M059J (cell line): ENCODE data around the gene HOXA10. TPM values are rescaled to one million over a fixed set of nuclear protein-coding genes. Genes with fewer than 3 reads are reported as not detected.

Source experiments
- DNase-seq: peaks from one replicate; pipeline ENCODE4 v3.0.0-alpha.2; 2012; ENCODE audit warnings: low read depth
- total RNA-seq: library from RNA; depleted of rRNA; stranded (reverse); fragments of >200 nt; shearing (Covaris generic); gene quantifications from 2 replicates; pipeline ENCODE4 v1.2.3, GENCODE V29; 2014

Gene HOXA10
- total RNA-seq, 1 experiment from 2014 or later: 16.7 TPM

GRCh38 chr7:27203964-27204594 lies 30.0 kb upstream of the HOXA10 start:
- no peak for DNase-seq

- no peak for DNase-seq
Observed at GRCh38 chr7:27203365-27203953, 29.3 kb upstream of the HOXA10 start.

DNA sequence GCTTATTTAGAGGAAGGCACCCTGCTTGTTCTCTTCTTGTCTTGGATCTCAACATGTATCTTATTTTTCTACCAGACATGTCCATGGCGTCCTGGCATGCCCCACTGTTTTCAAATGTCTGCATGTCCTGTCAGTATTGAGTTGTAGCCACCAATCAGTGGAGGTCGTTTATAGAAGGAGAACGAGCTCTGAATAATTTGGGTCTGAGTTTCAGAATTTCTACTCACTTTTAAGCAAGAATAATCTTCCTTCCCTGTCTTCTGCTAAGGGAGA lies 28.7 kb upstream of the HOXA10 start:
- DNase-seq: no peak

DNA sequence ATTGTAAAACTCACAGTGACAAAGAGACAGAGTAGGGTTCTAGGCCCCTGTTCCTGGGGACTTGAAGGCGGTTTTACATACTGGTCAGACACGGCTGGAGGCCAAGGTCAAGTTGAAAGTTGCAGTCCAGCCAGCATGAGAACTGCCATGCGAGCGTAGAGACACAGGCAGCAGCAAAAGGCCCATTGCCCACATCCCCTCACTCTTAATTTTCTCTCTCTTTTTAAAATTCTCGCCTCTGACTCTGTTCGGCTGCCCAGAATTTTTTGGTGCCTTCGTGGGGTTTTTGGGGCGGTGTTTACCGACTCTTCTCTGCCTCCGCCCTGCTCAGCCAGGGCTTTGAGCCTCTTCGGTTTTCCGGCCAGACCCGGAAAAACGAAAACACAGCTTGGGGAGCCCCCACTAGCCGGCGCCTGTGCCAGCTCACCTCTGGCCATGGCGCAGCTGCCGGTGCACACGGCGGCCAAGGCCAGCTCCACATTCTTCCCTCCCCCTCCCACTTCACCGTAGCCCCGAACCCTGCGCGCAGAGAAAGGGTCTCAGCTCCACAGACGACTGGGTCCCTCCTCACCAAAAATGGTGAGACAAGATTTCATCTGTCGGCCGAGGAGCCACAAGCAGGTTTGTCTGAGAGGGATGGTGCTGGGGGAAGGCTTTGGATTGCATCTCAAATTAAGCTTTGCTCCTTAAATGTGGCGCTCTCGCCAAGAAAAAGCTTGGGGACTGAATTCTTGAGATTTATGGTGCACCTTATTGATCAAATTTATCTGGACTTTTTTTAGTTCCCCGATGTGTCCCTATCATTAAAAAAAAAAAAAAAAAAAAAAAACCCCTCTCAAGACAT lies 28.1 kb upstream of the HOXA10 start:
- no peak for DNase-seq

DNA sequence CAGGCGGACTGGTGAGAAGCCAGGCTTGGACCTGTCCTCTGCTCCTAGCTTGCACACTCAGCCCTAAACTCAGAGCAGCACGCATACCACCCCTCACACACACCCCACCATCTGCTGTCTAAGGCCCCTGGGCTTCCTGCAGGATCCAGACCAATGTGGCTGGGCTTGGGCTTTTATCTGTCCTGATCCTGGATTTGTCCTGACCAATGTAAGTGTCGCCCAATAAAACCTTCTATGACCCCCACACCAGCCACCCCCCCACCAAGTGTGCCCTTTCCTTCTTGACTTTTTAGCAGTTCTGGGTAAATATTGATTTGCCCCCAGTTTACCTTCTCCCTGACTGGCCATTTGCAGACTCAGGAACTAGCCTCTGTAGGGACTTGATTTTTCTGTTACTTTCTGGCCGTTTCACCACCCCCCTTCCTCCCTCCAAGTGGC lies 27.5 kb upstream of the HOXA10 start:
- no peak for DNase-seq

- DNase-seq: no peak
Observed at GRCh38 chr7:27200761-27201579, 26.9 kb upstream of the HOXA10 start.

DNA sequence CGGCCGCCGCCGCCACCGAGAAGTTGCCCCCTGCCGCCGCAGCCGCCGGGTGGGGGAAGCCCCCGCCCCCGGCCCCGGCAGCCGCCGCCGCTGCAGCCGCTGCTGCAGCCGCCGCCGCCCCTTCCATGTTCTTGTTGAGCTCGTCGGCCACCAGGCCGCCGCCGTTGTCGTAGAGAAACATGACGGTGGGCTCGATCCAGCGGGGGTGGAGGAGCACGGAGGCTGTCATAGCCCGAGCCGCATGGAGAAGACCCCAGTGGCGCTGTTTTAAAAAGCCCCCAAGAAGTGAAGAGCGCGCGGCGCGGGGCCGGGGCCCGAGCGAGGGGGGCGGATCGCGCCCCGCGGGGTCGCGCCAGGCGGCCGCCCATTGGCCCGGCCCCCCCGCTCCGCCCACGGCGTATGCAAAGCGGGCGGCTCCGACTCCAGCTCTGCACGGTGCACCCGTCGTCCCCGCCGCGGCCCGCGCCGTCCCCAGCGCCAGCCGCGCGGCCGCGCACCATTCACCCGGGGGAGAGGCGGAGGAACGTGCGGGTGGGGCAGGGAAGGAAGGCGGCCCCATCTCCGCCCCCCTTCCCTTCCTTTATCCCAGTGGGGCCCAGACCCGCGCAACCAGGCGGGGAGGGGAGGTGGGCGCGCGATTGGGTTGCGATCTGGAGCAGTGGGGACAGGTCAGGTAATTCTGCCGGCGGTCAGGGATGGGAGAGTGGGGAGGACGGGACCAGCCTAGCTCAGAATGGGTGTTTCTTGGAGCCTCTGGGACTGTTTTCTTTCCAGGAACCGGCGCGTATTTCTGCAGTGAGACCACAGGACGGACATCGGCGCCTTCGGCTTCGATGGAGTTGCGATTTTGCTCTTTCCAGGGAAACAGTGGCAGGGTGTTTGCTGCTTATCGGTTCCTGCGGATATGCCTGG lies 26.0 kb upstream of the HOXA10 start, which contains the start of gene HOXA13:
HOXA13 (minus strand) TSS at position 243 of the 912 bp plus-strand sequence; CDS start at position 229, 14 bp downstream.
- peak; percentile 75 for DNase-seq

DNA sequence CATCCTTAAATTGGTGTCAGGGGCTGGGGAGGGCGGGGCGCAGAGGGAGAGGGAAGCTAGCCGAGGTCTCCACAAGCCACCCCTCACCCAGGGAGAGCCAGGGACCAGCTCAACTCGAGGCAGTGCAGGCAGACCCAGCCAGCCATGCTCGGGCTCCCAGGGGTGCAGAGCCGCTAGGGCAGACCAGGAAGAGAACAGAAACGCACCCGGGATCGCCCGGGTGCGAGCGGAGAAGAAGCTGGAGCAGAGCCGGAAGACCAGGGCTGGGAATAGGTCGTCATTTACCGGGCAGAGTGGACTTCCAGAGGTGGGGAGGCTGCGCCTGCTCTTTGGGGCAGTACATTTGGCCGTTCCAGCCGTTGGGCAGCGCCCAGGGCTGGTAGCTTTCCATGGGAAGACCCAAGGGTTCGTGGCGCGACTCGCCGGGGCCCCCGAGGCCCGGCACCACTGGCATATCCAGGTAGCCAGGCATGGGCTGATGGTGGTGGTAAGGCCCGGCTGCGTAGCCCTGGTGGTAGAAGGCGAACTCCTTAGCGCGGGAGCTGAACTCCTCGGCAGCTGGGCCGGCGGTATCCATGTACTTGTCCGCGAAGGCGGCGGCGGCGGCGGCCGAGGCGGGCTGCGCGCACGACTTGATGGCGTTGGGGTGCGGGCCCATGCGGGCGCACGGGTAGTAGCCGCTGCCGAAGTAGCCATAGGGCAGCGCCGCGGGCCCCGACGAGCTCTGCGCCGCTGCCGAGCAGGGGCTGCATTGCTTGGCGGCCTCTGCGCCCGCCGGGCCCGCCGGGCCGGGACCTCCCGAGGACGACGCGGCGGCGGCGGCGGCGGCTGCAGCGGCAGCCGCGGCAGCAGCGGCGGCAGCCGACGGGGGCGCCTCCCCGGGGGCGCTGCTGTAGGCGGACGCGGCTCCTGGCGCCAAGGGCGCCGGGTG lies 25.0 kb upstream of the HOXA10 start:
- DNase-seq: peak; percentile 44

DNA sequence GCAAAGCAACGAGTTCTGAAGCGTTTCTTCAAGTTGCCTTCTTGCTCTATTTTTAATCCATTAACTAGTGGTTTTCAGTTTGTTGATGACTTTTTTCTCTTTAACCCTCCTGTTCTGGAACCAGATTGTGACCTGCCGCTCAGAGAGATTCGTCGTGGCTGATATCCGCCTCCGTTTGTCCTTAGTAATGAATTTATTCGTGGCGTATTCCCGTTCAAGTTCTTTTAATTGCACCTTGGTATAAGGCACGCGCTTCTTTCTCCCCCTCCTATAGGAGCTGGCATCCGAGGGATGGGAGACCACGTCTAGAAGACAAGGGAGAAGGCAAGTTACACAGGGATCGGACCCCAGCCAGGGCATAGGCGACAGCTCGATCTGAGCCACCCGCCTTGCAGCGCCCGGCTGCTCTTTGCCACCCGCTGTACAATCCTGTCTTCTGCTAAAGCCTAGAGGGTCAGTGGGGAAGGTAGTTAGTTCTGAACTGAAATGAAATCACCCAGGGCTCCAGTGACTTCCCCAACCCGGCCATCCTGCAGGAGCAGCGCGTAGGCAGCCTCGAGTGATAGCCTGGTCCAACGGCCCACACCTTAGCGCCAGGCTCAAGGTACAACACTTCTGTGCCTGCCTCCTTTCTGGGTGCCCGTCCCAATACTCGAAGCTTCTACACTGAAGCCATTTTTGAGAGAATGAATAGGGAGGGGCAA lies 24.2 kb upstream of the HOXA10 start:
- DNase-seq: no peak

DNA sequence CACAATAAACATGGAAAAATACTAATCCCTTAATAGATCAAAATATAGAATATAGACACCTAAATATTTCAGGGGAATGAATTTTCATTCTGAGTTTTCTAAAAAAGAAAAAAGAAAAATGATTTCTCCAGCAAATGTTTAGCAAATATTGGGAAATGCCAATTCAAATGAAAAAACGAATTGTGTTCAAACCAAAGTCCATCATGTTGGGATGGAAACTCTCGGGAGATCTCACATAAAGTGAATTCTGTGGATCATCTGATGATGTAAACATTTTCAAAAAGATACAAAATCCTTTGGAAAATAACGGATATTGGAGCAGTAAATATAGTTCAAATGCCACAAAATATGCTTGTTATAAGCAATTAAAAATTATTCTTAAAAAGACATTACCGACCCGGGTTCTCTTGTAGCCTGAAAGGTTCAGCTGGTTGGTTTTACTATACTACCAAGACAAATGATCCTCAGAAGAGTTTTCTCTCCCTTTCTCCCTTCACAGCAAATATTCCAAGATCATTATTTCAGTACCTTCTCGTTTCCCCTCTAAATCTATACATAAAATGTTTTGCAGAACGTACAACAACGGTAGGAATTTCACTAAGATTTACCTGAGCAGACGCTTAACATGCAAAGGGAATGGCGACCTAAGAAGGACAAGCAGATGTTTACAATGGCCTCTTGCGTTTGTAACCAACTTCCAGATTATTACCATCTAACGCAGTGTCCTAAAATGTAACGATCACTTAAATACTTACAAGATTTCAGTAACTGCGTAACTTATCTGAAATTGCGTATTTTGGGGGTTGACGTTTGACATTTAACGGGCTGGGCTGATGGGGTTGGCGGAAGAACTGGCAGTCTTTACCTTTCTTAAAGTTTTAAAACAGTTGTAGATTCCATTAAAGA lies 23.3 kb upstream of the HOXA10 start:
- DNase-seq: no peak

DNA sequence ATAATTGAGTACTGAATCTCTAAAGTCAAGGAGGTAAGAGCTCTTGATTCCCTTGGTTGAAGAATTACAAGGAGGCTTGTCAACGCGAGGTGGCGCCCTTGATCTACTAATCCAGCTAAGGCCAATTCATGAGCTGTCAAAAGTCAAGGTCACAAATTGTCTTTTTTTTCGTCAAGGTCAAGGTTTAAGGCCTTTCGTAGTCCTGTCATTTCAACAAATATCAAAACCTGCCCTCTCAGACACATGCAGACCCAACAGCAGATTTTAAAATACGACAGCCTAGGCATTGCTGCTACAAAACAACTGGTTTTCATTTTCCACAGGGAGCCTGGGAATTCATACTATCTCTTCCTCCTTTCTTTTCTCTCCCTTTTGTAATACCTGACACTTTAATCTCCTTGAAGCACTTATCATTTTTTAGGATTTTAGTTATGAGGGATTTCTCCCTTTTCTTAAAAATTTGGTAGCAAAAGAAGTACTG lies 22.2 kb upstream of the HOXA10 start:
- DNase-seq: peak; percentile 70

DNA sequence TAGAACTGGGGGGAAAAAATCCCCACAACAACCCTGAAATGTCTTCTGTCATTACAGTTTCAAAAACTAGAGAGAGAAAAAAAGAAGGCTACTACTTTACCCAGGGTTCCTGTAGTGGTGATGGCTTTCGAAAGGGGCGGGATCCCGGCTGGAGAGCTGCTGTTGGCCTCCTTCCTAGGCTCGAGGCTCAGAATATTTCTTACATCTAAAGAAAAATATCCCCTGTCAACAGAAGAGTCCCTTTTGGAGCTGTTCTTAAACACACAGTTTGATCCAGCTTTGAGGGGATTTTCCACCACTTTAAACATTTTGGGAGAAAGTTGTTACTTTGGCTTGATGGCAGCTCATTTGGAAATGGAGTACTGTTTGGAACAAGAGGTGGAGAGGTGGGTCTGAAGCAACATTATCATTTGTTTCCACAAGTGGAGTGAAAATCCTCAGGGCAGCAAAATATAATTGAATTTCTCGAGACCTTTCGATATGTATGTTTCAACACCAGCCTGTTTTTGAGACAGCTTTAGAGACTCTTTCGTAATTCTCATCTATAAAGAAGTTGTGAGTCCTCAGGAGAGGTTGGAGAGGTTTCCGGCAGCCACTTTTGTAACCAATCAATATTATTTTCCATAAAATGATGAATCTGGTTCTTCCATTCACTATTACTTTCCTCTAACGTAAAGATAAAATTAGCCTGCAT lies 20.7 kb upstream of the HOXA10 start:
- no peak for DNase-seq

DNA sequence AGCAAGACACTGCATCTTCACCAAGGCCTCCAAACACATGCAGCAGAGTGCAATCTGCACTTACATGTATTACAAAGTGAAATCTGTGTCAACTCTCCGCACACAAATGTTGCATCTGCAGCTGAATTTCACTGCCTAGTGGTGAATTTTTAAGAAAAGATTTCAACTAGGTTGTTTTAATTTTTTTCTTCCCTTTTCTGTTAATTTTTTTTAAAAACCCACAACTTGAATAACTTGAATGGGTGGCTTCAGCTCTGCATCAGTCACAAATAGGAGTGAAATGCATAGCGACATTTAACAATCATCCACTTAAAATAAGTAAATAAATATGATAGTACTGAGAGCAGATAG lies 19.9 kb upstream of the HOXA10 start:
- no peak for DNase-seq

DNA sequence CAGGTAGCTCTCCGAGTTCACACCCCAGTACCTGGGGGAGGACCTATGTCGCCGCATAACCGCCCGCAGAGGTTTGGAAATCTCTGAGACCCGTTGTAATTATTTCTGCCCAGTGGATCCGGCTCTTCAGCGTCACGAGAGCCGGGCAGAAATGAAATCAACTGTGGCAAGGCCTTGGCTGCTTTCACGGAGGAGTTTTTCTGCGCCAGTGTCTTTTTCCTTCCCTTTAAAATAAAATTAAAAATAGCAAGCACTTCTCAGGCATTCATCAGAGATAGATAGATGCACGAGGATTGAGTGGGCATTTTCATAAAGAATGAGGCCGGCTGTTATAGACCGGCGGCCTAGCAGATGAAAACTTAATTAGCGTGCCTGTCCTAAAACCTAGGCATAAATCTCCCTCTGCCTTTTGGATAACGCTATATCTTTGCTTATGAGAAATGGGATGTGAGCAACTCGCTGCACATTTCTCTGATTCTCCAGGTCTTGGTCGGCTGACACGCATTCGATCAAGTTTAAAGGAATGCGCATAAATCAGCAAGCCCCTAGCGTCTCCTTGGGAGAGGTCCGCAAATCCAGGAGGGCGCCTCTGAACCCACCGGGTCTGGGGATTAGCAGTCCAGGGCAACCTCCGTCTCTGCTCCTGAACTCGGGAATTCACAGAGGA lies 19.3 kb upstream of the HOXA10 start:
- DNase-seq: no peak

- DNase-seq: no peak
Observed at GRCh38 chr7:27192546-27193334, 18.6 kb upstream of the HOXA10 start.
